K562 (cell line): ENCODE measurements around the gene UBE2J2. TPM values are rescaled to one million over a fixed set of nuclear protein-coding genes. Genes with fewer than 3 reads are reported as not detected.

ENCODE experiments used
- ATAC-seq: fragments of 200-7000 bp; cut with Tn5 transposase; 3 replicates; pipeline ENCODE4 v1.9.1; 2020; ENCODE audit warnings: moderate library complexity
- BruUV-seq: library from RNA; stranded (reverse); fragments of 400-500 nt; replicated peaks from 2 replicates; lab custom pipeline; 2021; lab: Mats Ljungman, UMichigan
- CTCF ChIA-PET: fragments of 300-600 bp; formaldehyde crosslinking; extraction: SDS; loops from one replicate; lab custom pipeline; 2021; ENCODE audit warnings: low intra/inter-chr PET ratio; lab: Yijun Ruan, JAX
- POLR2A ChIA-PET: fragments of 300-600, 350-650 bp; sonication (Branson Sonifier 250); formaldehyde crosslinking; extraction: SDS; loops from one replicate; lab custom pipeline; 2021; ENCODE audit warnings: antibody characterized with exemption, inconsistent platforms; lab: Yijun Ruan, JAX
- DNase-seq, 4 experiments: peaks; one replicate each; pipeline versions ENCODE4 v3.0.0 to v3.0.0-alpha.2; 2011 to 2018; ENCODE audit warnings: low spot score in 3 of 4, mixed read lengths in 3 of 4; ENCODE audit errors: extremely low read depth in 1 of 4
- FAIRE-seq: peaks from 2 replicates; lab custom pipeline; 2011; peaks lifted over from hg19 to GRCh38; lab: Jason Lieb, UNC
- H2AFZ ChIP-seq: 2 replicates; pipeline ENCODE4 v1.6.0; 2011; ENCODE audit warnings: low read depth, low read length, control low read depth, inconsistent platforms
- H3K27ac ChIP-seq: fragments of 200-600 bp; 3 replicates; pipeline ENCODE4 v1.8.0; 2011; ENCODE audit warnings: low read depth, mild to moderate bottlenecking, control low read depth, inconsistent platforms, low read length, moderate library complexity, mixed read lengths; ENCODE audit errors: extremely low read depth
- H3K27me3 ChIP-seq, 2 experiments: fragments of 300-600 bp in 1 of 2; 2 replicates in 1 of 2; 3 replicates in 1 of 2; pipeline versions ENCODE4 v1.6.0 to v1.8.0; 2011; ENCODE audit warnings: inconsistent platforms in 2 of 2, low read length in 2 of 2, mild to moderate bottlenecking in 1 of 2, mixed read lengths in 1 of 2, moderate library complexity in 1 of 2; ENCODE audit not compliant: control insufficient read depth in 2 of 2, insufficient read depth in 2 of 2
- H3K36me3 ChIP-seq: fragments of 300-600 bp; 3 replicates; pipeline ENCODE4 v1.8.0; 2011; ENCODE audit warnings: mild to moderate bottlenecking, low read length, inconsistent platforms; ENCODE audit not compliant: control insufficient read depth, insufficient read depth
- H3K4me1 ChIP-seq, 2 experiments: fragments of 200-600 bp in 1 of 2; replicated peaks in 1 of 2; 2 replicates in 1 of 2; 3 replicates in 1 of 2; pipeline versions ENCODE4 v1.5.1 to v1.8.0; 2011; ENCODE audit warnings: inconsistent platforms in 2 of 2, low read length in 2 of 2, mild to moderate bottlenecking in 1 of 2, mixed read lengths in 1 of 2, moderate library complexity in 1 of 2; ENCODE audit not compliant: control insufficient read depth in 2 of 2, insufficient read depth in 2 of 2
- H3K4me2 ChIP-seq: 2 replicates; pipeline ENCODE4 v1.6.1; 2011; ENCODE audit warnings: low read length, control low read depth, inconsistent platforms, mixed read lengths; ENCODE audit not compliant: insufficient read depth
- H3K4me3 ChIP-seq: fragments of 200-600 bp; sonication (generic), shearing (Covaris generic); 2 replicates; pipeline ENCODE4 v1.5.1; 2016; ENCODE audit warnings: control low read depth, inconsistent platforms
- H3K79me2 ChIP-seq: fragments of 200-600 bp; 3 replicates; pipeline ENCODE4 v1.8.0; 2011; ENCODE audit warnings: low read length, inconsistent platforms; ENCODE audit not compliant: control insufficient read depth, insufficient read depth
- H3K9ac ChIP-seq, 2 experiments: 2 replicates each; pipeline versions ENCODE4 v1.6.0 to v1.6.1; 2011; ENCODE audit warnings: low read depth in 2 of 2, low read length in 2 of 2, control low read depth in 1 of 2, inconsistent platforms in 1 of 2, mild to moderate bottlenecking in 1 of 2, mixed read lengths in 1 of 2; ENCODE audit not compliant: insufficient read depth in 1 of 2
- H3K9me1 ChIP-seq: one replicate; pipeline ENCODE4 v1.6.0; 2011; ENCODE audit warnings: inconsistent platforms, mild to moderate bottlenecking, low read length, moderate library complexity; ENCODE audit not compliant: control insufficient read depth, insufficient read depth
- H3K9me3 ChIP-seq: replicated peaks from 2 replicates; pipeline ENCODE4 v1.5.1; 2011; ENCODE audit warnings: low read depth, low read length, inconsistent platforms; ENCODE audit not compliant: control insufficient read depth, insufficient read depth
- H4K20me1 ChIP-seq: replicated peaks from 2 replicates; pipeline ENCODE4 v1.6.1; 2011; ENCODE audit warnings: low read length, inconsistent platforms, mixed read lengths; ENCODE audit not compliant: control insufficient read depth, insufficient read depth
- BCL6 ChIP-seq: fragments of 250-450 bp; sonication (Bioruptor Pico); IDR thresholded peaks from 2 replicates; pipeline ENCODE4 v1.4.0; 2020
- KHSRP ChIP-seq: fragments of 450-650 bp; IDR thresholded peaks from 2 replicates; pipeline ENCODE4 v1.6.1; 2017
- NEUROD1 ChIP-seq: fragments of 150-350 bp; IDR thresholded peaks from 2 replicates; pipeline ENCODE4 v1.6.1; 2014; ENCODE audit warnings: borderline replicate concordance, low read length, low read depth; ENCODE audit not compliant: partially characterized antibody
- RBM25 ChIP-seq: fragments of 200-400 bp; formaldehyde crosslinking; IDR thresholded peaks from 2 replicates; pipeline ENCODE4 v1.6.1; 2018; ENCODE audit warnings: low read length, low read depth, moderate library complexity; ENCODE audit not compliant: severe bottlenecking
- SIRT6 ChIP-seq: IDR thresholded peaks from one replicate; pipeline ENCODE4 v1.6.1; 2012; ENCODE audit warnings: low read depth, mild to moderate bottlenecking, control low read depth, inconsistent platforms, low read length, moderate library complexity
- WGBS: fragments of 100-300 bp; shearing (Covaris generic); methylation state at CpG from one replicate; pipeline ENCODE4 v1.1.6; 2016; ENCODE audit warnings: low coverage, mixed read lengths; ENCODE audit not compliant: insufficient coverage; ENCODE audit errors: missing lambda C conversion rate; 5-methylcytosine and 5-hydroxymethylcytosine counted together
- in situ Hi-C: fragments of 300-500 bp; cut with MboI; formaldehyde crosslinking; loops from 4 replicates; pipeline ENCODE4 v1.15.0; 2018; ENCODE audit warnings: inconsistent platforms, mixed read lengths
- intact Hi-C: fragments of 100-400 bp; cut with micrococcal nuclease; formaldehyde crosslinking; loops from 2 replicates; pipeline ENCODE4 v1.14.2; 2022
- polyA plus RNA-seq, 8 experiments: library from polyadenylated mRNA; depleted of rRNA in 4 of 8; stranded (reverse) in 5 of 8; unstranded in 3 of 8; fragments of >200 nt; fragmentation: Nextera tagmentation in 2 of 8; fragmentation: Illumina TruSeq in 1 of 8; extraction: Ambion mirVana in 2 of 8; extraction: Trizol in 1 of 8; gene quantifications; 2 replicates each; pipeline versions ENCODE4 v1.2.1 to v1.2.3, GENCODE V29; 2011 to 2014; ENCODE audit warnings: inconsistent platforms in 1 of 8, missing spikeins in 1 of 8
- total RNA-seq, 7 experiments: library from RNA; depleted of rRNA in 6 of 7; stranded (reverse); fragments of >200 nt in 6 of 7; fragmentation: Illumina TruSeq in 2 of 7; extraction: Trizol in 2 of 7; gene quantifications; 2 replicates each; pipeline versions ENCODE4 v1.2.1 to v1.2.3, GENCODE V29; 2011 to 2021; ENCODE audit warnings: low replicate concordance in 1 of 7
- TF ChIP-seq, protein P1 (sequence below): sonication (generic); formaldehyde crosslinking; IDR thresholded peaks from 2 replicates; pipeline ENCODE4 v1.8.1; 2023; ENCODE audit warnings: mild to moderate bottlenecking, missing genetic modification reagents

The UBE2J2 gene
- total and polyA plus RNA-seq, 9 of the 15 experiments (the other 6 are each of a cell fraction or from before 2014, with no cell fraction given), result 0.93 to 112 (median 75.5) TPM

DNA sequence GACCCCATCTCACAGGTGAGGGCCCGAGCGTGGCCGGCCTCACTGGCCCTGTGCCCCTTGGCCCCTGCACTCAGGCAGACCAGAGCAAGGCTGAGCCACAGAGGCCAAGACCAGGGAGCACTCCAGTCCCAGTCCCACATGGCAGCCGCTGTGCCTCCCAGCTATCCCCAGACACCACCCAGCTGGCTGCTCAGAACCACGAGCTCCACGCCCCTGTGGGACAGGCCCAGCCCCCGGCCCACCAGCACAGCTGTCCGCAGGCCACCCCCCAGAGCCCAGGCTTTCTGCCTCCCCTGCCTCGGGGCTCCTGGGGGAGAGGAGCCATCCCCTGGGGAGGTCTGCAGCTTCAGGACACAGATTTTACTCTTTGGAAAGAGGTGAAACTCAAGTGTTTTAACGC, 18.0 kb downstream of the UBE2J2 start:
- TF ChIP-seq NEUROD1, result no peak
- TF ChIP-seq RBM25, result no peak
- Histone ChIP-seq H3K9me1 (peaks cover 3% of the 10 kb centered on the region), H3K36me3 (peaks cover 81% of the 10 kb centered on the region; the same call in 2 of the 3 replicates), H3K4me1 (peaks cover 0 to 52% of the 10 kb centered on the region in 2 experiments; a peak in 2 of 5 replicates), H4K20me1 (peaks cover 1% of the 10 kb centered on the region; the same call in 1 of the 2 replicates), H3K79me2 (peaks cover 3% of the 10 kb centered on the region; the same call in 2 of the 3 replicates), H3K27me3 (no peaks in the 10 kb centered on the region), H3K9me3 (no peaks in the 10 kb centered on the region), H3K4me2 (no peak overlapping the region), H3K4me3 (no peak overlapping the region), H3K27ac (no peak overlapping the region), H3K9ac (no peak overlapping the region; a peak in 1 of 4 replicates), H2AFZ (no peak overlapping the region)
- ATAC-seq (no peak), DNase-seq (no peak), FAIRE-seq (no peak)
- in situ Hi-C loops, result no loop called here
- WGBS, result 95% methylated on average over 7 of the region's 10 CpGs
- POLR2A ChIA-PET, result interaction anchor here (0.7 to 1.7 kb wide), 6 partner anchors 8 to 176 kb away, joined by 3 to 4 read pairs (median 3); partner anchors contain the start of genes B3GALT6 and SDF4
- CTCF ChIA-PET, result no interaction called here
- intact Hi-C loops, result no loop called here
- no TSS peak for BruUV-seq

DNA sequence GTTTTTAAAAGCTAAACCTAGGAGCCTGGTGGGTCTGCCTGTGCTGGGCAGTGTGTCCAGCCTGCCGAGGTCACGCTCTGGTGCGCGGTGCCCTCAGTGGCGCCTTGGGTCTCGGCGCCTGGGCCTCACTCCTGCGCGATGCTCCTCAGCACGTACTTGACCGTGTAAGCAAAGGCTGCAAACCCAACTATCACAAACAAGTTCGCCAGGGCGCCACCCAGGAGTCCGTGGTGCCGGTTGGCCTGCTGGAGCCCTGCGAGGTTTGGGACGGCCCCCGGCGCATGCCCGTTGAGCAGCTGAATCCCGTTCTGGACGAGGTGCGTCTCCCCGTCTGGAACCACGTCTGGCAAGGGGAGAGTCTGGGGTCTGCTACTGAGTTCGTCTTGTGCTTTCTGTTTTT, 18.6 kb downstream of the UBE2J2 start:
- H3K27me3 ChIP-seq, result no peaks in the 10 kb centered on the region
- CTCF ChIA-PET, result no interaction called here
- 95% methylated on average over 22 of the region's 26 CpGs for WGBS
- FAIRE-seq (no peak), ATAC-seq (no peak), DNase-seq (no peak)
- H3K79me2 ChIP-seq, result peaks cover 3% of the 10 kb centered on the region; the same call in 2 of the 3 replicates
- in situ Hi-C loops (no loop called here), intact Hi-C loops (no loop called here)
- peak overlapping the region in 1 of 2 experiments; percentile 31; a peak in 1 of 4 replicates for H3K9ac ChIP-seq
- H3K4me2 ChIP-seq, result no peak overlapping the region
- H3K9me1 ChIP-seq, result no peaks in the 10 kb centered on the region
- H4K20me1 ChIP-seq, result no peaks in the 10 kb centered on the region; the same call in 1 of the 2 replicates
- H3K9me3 ChIP-seq, result no peaks in the 10 kb centered on the region
- POLR2A ChIA-PET, result interaction anchor here (0.7 to 1.7 kb wide), 5 partner anchors 9 to 175 kb away, joined by 3 to 4 read pairs (median 3); partner anchors contain the start of genes B3GALT6 and SDF4
- no peak overlapping the region for H3K4me3 ChIP-seq
- H3K27ac ChIP-seq, result no peak overlapping the region
- H3K36me3 ChIP-seq, result peaks cover 78% of the 10 kb centered on the region; the same call in 2 of the 3 replicates
- TSS peak; percentile 72 for BruUV-seq
- peaks cover 0 to 52% of the 10 kb centered on the region in 2 experiments; a peak in 2 of 5 replicates for H3K4me1 ChIP-seq
- TF ChIP-seq, protein P1, sequence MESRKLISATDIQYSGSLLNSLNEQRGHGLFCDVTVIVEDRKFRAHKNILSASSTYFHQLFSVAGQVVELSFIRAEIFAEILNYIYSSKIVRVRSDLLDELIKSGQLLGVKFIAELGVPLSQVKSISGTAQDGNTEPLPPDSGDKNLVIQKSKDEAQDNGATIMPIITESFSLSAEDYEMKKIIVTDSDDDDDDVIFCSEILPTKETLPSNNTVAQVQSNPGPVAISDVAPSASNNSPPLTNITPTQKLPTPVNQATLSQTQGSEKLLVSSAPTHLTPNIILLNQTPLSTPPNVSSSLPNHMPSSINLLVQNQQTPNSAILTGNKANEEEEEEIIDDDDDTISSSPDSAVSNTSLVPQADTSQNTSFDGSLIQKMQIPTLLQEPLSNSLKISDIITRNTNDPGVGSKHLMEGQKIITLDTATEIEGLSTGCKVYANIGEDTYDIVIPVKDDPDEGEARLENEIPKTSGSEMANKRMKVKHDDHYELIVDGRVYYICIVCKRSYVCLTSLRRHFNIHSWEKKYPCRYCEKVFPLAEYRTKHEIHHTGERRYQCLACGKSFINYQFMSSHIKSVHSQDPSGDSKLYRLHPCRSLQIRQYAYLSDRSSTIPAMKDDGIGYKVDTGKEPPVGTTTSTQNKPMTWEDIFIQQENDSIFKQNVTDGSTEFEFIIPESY (CRISPR knock-in tag), result 0 out of 2 replicates have a peak, but pooled peaks have one; percentile 3
- no peak for TF ChIP-seq BCL6 (CRISPR knock-in tag)
- TF ChIP-seq KHSRP, result no peak
- TF ChIP-seq SIRT6, result no peak
- H2AFZ ChIP-seq, result no peak overlapping the region
